GM12878 (cell line): Measurements from ENCODE around the gene LGALS3BP. TPM values are rescaled to one million over a fixed set of nuclear protein-coding genes. Genes with fewer than 3 reads are reported as not detected.

Experiments used
- ATAC-seq: fragments of 200-7000 bp; cut with Tn5 transposase; 3 replicates; pipeline ENCODE4 v1.9.1; 2020; ENCODE audit warnings: mild to moderate bottlenecking, moderate library complexity
- BruUV-seq: library from RNA; stranded (reverse); fragments of 400-500 nt; replicated peaks from 2 replicates; lab custom pipeline; 2021; lab: Mats Ljungman, UMichigan
- CTCF ChIA-PET: fragments of 300-600 bp; sonication (Branson Sonifier 250); formaldehyde crosslinking; extraction: SDS; loops from one replicate; lab custom pipeline; 2021; ENCODE audit warnings: inconsistent platforms; lab: Yijun Ruan, JAX
- POLR2A ChIA-PET: fragments of 350-600 bp; formaldehyde crosslinking; extraction: SDS; loops from one replicate; lab custom pipeline; 2021; ENCODE audit warnings: inconsistent platforms; lab: Charles Lee
- RAD21 ChIA-PET: fragments of 300-600 bp; sonication (Branson Sonifier 250); formaldehyde crosslinking; loops from one replicate; lab custom pipeline; 2023; ENCODE audit warnings: antibody characterized with exemption; ENCODE audit not compliant: unreplicated experiment; lab: Charles Lee
- SMC1A ChIA-PET: fragments of 300-600 bp; sonication (Branson Sonifier 250); formaldehyde crosslinking; loops from one replicate; lab custom pipeline; 2023; ENCODE audit not compliant: unreplicated experiment, uncharacterized antibody; lab: Charles Lee
- DNase-seq: peaks from one replicate; pipeline ENCODE4 v3.0.0-alpha.2; 2011; ENCODE audit warnings: low read depth, low spot score
- FAIRE-seq: peaks from 3 replicates; lab custom pipeline; 2011; peaks lifted over from hg19 to GRCh38; lab: Jason Lieb, UNC
- H2AFZ ChIP-seq: 2 replicates; pipeline ENCODE4 v1.6.0; 2011; ENCODE audit warnings: low read depth, low read length, control low read depth; ENCODE audit not compliant: control insufficient read depth
- H3K27ac ChIP-seq: 2 replicates; pipeline ENCODE4 v1.5.1; 2011; ENCODE audit warnings: control low read depth; ENCODE audit not compliant: control insufficient read depth, insufficient read depth
- H3K27me3 ChIP-seq, 2 experiments: replicated peaks in 1 of 2; 2 replicates each; pipeline versions ENCODE4 v1.6.0 to v1.6.1; 2011; ENCODE audit warnings: low read length in 1 of 2; ENCODE audit not compliant: control insufficient read depth in 2 of 2, insufficient read depth in 2 of 2
- H3K36me3 ChIP-seq, 2 experiments: 2 replicates each; pipeline ENCODE4 v1.5.1; 2011; ENCODE audit warnings: low read length in 1 of 2; ENCODE audit not compliant: control insufficient read depth in 2 of 2, insufficient read depth in 2 of 2
- H3K4me1 ChIP-seq: 2 replicates; pipeline ENCODE4 v1.6.1; 2011; ENCODE audit warnings: mild to moderate bottlenecking, low read length, moderate library complexity, mixed read lengths; ENCODE audit not compliant: control insufficient read depth, insufficient read depth
- H3K4me2 ChIP-seq: 2 replicates; pipeline ENCODE4 v1.6.0; 2011; ENCODE audit warnings: control low read depth; ENCODE audit not compliant: control insufficient read depth, insufficient read depth
- H3K4me3 ChIP-seq: fragments of 200-600 bp; sonication (generic); 2 replicates; pipeline ENCODE4 v1.5.1; 2016
- H3K79me2 ChIP-seq: 2 replicates; pipeline ENCODE4 v1.6.0; 2011; ENCODE audit warnings: low read length; ENCODE audit not compliant: control insufficient read depth, insufficient read depth
- H3K9ac ChIP-seq: 2 replicates; pipeline ENCODE4 v1.8.0; 2011; ENCODE audit warnings: low read length, control low read depth, mixed read lengths; ENCODE audit not compliant: control insufficient read depth, insufficient read depth
- H3K9me3 ChIP-seq: replicated peaks from 3 replicates; pipeline ENCODE4 v1.5.1; 2011; ENCODE audit warnings: mild to moderate bottlenecking, low read length; ENCODE audit not compliant: control insufficient read depth, insufficient read depth
- H4K20me1 ChIP-seq: 2 replicates; pipeline ENCODE4 v1.6.0; 2011; ENCODE audit not compliant: control insufficient read depth, insufficient read depth
- EGR1 ChIP-seq, 2 experiments: IDR thresholded peaks; 1 replicate in 1 of 2; 2 replicates in 1 of 2; pipeline ENCODE4 v1.6.1; 2011 to 2012; ENCODE audit warnings: low read depth in 2 of 2, low read length in 2 of 2, borderline replicate concordance in 1 of 2, mild to moderate bottlenecking in 1 of 2, moderate library complexity in 1 of 2
- KAT2A ChIP-seq: conservative IDR thresholded peaks from 2 replicates; pipeline ENCODE4 v1.6.1; 2011; ENCODE audit warnings: low read depth, low read length; ENCODE audit not compliant: control insufficient read depth
- RFX5 ChIP-seq: IDR thresholded peaks from 2 replicates; pipeline ENCODE4 v1.6.1; 2011; ENCODE audit warnings: low read depth, low read length, improper control_type of control experiment
- TCF7 ChIP-seq: IDR thresholded peaks from 2 replicates; pipeline ENCODE4 v1.6.1; 2014; ENCODE audit warnings: antibody characterized with exemption, borderline replicate concordance
- ZBED1 ChIP-seq: IDR thresholded peaks from 2 replicates; pipeline ENCODE4 v1.6.1; 2016; ENCODE audit warnings: borderline replicate concordance
- ZNF622 ChIP-seq: fragments of 450-650 bp; IDR thresholded peaks from 2 replicates; pipeline ENCODE4 v1.6.1; 2017; ENCODE audit warnings: mild to moderate bottlenecking, inconsistent platforms
- WGBS: methylation state at CpG from one replicate; pipeline ENCODE4 v1.1.6; 2016; ENCODE audit warnings: low lambda C conversion rate; ENCODE audit not compliant: insufficient replicate concordance, insufficient coverage; ENCODE audit errors: missing lambda C conversion rate; 5-methylcytosine and 5-hydroxymethylcytosine counted together
- in situ Hi-C: fragments of 300-500 bp; cut with MboI; formaldehyde crosslinking; loops from 9 replicates; pipeline ENCODE4 v1.14.3; 2018; ENCODE audit warnings: mixed read lengths
- intact Hi-C: fragments of 100-400 bp; cut with micrococcal nuclease; formaldehyde crosslinking; loops from one replicate; pipeline ENCODE4 v1.14.2; 2022; ENCODE audit not compliant: unreplicated experiment
- polyA plus RNA-seq, 11 experiments: library from polyadenylated mRNA; depleted of rRNA in 4 of 11; unstranded in 6 of 11; stranded (reverse) in 5 of 11; fragments of >200 nt; fragmentation: Nextera tagmentation in 4 of 11; fragmentation: Illumina TruSeq in 1 of 11; extraction: Ambion mirVana in 4 of 11; extraction: Trizol in 1 of 11; gene quantifications; 1 replicate in 1 of 11; 2 replicates in 10 of 11; pipeline versions ENCODE4 v1.2.1 to v1.2.3, GENCODE V29; 2011 to 2016; ENCODE audit warnings: inconsistent platforms in 2 of 11, missing spikeins in 2 of 11, low read depth in 1 of 11
- total RNA-seq, 4 experiments: library from RNA; depleted of rRNA in 3 of 4; stranded (reverse); fragments of >200 nt in 3 of 4; fragmentation: Illumina TruSeq in 1 of 4; extraction: Trizol in 1 of 4; gene quantifications; 2 replicates each; pipeline versions ENCODE4 v1.2.1 to v1.2.3, GENCODE V29; 2013 to 2021
- TF ChIP-seq, protein P1 (sequence below): IDR thresholded peaks from 2 replicates; pipeline ENCODE4 v1.6.1; 2012; ENCODE audit warnings: mild to moderate bottlenecking, low read depth, low read length
- TF ChIP-seq, protein P2 (sequence below): fragments of 450-650 bp; IDR thresholded peaks from 2 replicates; pipeline ENCODE4 v1.6.1; 2014; ENCODE audit warnings: mild to moderate bottlenecking
- TF ChIP-seq, protein P3 (sequence below): fragments of 450-650 bp; conservative IDR thresholded peaks from 2 replicates; pipeline ENCODE4 v1.6.1; 2017; ENCODE audit warnings: mild to moderate bottlenecking, moderate library complexity
- TF ChIP-seq, protein P4 (sequence below): fragments of 150-350 bp; IDR thresholded peaks from 2 replicates; pipeline ENCODE4 v1.6.1; 2016; ENCODE audit warnings: low read depth, low read length

The LGALS3BP gene
- total and polyA plus RNA-seq, 10 of the 15 experiments (the other 5 are each of a cell fraction or from before 2014, with no cell fraction given): 0.52 to 5.2 (median 1.9) TPM

DNA sequence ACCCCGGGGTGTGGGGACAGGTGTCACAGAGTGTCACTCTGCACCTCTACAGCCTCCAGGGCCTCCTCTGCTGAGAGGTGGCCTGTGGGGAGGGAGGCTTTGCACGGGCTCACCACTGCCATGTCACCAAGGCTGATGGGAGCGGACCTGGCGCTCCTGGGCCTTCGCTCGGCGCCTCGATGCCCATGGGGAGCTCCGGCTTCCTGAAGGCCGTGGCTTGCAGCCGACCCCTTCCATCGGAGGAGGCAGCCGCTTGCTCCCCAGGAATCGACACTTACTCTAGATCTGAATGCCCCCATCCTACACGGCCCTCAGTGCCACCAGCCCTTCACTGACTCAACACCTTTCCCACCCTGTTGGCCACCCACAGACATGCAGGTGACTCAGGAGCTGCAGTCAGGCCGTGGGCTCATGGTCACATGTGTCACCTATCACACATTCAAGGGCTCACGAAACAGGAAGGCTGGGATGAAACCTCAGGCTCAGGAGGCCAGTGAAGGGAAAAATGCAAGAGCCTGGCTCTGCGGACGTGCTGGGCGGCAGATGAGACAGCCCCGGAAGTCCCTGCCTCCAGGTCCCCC, 11.9 kb downstream of the LGALS3BP start (continued):
- TF ChIP-seq, protein P1, sequence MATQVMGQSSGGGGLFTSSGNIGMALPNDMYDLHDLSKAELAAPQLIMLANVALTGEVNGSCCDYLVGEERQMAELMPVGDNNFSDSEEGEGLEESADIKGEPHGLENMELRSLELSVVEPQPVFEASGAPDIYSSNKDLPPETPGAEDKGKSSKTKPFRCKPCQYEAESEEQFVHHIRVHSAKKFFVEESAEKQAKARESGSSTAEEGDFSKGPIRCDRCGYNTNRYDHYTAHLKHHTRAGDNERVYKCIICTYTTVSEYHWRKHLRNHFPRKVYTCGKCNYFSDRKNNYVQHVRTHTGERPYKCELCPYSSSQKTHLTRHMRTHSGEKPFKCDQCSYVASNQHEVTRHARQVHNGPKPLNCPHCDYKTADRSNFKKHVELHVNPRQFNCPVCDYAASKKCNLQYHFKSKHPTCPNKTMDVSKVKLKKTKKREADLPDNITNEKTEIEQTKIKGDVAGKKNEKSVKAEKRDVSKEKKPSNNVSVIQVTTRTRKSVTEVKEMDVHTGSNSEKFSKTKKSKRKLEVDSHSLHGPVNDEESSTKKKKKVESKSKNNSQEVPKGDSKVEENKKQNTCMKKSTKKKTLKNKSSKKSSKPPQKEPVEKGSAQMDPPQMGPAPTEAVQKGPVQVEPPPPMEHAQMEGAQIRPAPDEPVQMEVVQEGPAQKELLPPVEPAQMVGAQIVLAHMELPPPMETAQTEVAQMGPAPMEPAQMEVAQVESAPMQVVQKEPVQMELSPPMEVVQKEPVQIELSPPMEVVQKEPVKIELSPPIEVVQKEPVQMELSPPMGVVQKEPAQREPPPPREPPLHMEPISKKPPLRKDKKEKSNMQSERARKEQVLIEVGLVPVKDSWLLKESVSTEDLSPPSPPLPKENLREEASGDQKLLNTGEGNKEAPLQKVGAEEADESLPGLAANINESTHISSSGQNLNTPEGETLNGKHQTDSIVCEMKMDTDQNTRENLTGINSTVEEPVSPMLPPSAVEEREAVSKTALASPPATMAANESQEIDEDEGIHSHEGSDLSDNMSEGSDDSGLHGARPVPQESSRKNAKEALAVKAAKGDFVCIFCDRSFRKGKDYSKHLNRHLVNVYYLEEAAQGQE: no peak
- TF ChIP-seq, protein P2, sequence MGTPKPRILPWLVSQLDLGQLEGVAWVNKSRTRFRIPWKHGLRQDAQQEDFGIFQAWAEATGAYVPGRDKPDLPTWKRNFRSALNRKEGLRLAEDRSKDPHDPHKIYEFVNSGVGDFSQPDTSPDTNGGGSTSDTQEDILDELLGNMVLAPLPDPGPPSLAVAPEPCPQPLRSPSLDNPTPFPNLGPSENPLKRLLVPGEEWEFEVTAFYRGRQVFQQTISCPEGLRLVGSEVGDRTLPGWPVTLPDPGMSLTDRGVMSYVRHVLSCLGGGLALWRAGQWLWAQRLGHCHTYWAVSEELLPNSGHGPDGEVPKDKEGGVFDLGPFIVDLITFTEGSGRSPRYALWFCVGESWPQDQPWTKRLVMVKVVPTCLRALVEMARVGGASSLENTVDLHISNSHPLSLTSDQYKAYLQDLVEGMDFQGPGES: no peak
- no peak for TF ChIP-seq KAT2A

DNA sequence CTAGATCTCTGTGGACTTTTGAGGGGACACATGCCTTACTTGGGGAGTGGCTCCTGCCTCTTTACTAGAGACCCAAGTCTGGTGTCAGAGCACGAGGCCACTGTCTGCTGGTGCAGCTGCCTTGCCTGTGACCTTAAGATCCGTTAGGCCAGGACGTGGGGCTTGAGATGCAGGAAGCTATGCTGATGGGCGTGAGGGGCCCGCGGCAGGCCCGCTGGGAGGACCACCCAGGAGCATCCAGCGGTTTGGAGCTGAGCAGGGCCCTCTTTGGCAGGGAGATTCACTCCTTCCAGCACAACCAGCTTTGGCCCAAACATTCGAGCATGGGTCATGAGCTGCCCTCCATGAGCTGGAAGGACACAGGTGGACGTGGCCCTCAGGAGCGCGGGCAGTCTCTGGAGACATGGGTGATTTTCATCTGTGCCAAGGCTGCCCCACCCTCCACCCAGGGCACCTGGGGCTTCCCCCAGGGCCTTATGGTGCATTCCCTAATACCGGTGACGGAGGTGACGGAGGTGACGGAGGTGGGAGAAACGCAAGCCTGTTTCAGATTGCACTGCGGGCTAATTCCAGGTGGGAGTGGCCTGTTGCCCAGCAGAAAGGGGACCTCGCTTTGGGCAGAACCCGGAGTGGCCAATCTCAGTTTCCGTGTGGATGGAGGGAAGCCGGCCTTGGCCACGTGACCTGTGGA, 12.7 kb downstream of the LGALS3BP start:
- 50% methylated on average over 23 of the region's 23 CpGs for WGBS
- no TSS peak for BruUV-seq
- H3K9ac ChIP-seq: no peak overlapping the region
- H3K9me3 ChIP-seq: no peaks in the 10 kb centered on the region
- H3K4me1 ChIP-seq: peaks cover 6% of the 10 kb centered on the region
- no peak for DNase-seq
- no peak overlapping the region for H2AFZ ChIP-seq
- CTCF ChIA-PET: interaction anchor here (4.3 kb wide), 1 partner anchor 101 kb away, joined by 24 read pairs; no protein-coding TSS in a partner anchor
- no peaks in the 10 kb centered on the region for H3K36me3 ChIP-seq
- FAIRE-seq: no peak
- no peak overlapping the region for H3K4me3 ChIP-seq
- no peak for ATAC-seq
- no peaks in the 10 kb centered on the region for H3K79me2 ChIP-seq
- H4K20me1 ChIP-seq: no peaks in the 10 kb centered on the region; the same call in 1 of the 2 replicates
- in situ Hi-C loops (loop anchor here (5.0 kb wide), 1 partner anchor 105 kb away; no protein-coding TSS in a partner anchor), intact Hi-C loops (no loop called here)
- SMC1A ChIA-PET: interaction anchor here (0.7 kb wide), 1 partner anchor 46 kb away, joined by 3 read pairs; no protein-coding TSS in a partner anchor
- RAD21 ChIA-PET: no interaction called here
- no peak overlapping the region for H3K4me2 ChIP-seq
- no peak overlapping the region for H3K27ac ChIP-seq
- H3K27me3 ChIP-seq: no peaks in the 10 kb centered on the region
- POLR2A ChIA-PET: no interaction called here
- no peak for TF ChIP-seq ZNF622
- no peak for TF ChIP-seq EGR1 (IDR thresholded peaks at IDR 0.05; ENCODE audit: borderline replicate concordance in 1 of 2, low read depth in 2 of 2, low read length in 2 of 2)
- TF ChIP-seq, protein P3, sequence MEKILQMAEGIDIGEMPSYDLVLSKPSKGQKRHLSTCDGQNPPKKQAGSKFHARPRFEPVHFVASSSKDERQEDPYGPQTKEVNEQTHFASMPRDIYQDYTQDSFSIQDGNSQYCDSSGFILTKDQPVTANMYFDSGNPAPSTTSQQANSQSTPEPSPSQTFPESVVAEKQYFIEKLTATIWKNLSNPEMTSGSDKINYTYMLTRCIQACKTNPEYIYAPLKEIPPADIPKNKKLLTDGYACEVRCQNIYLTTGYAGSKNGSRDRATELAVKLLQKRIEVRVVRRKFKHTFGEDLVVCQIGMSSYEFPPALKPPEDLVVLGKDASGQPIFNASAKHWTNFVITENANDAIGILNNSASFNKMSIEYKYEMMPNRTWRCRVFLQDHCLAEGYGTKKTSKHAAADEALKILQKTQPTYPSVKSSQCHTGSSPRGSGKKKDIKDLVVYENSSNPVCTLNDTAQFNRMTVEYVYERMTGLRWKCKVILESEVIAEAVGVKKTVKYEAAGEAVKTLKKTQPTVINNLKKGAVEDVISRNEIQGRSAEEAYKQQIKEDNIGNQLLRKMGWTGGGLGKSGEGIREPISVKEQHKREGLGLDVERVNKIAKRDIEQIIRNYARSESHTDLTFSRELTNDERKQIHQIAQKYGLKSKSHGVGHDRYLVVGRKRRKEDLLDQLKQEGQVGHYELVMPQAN: no peak
- no peak for TF ChIP-seq TCF7
- TF ChIP-seq, protein P4, sequence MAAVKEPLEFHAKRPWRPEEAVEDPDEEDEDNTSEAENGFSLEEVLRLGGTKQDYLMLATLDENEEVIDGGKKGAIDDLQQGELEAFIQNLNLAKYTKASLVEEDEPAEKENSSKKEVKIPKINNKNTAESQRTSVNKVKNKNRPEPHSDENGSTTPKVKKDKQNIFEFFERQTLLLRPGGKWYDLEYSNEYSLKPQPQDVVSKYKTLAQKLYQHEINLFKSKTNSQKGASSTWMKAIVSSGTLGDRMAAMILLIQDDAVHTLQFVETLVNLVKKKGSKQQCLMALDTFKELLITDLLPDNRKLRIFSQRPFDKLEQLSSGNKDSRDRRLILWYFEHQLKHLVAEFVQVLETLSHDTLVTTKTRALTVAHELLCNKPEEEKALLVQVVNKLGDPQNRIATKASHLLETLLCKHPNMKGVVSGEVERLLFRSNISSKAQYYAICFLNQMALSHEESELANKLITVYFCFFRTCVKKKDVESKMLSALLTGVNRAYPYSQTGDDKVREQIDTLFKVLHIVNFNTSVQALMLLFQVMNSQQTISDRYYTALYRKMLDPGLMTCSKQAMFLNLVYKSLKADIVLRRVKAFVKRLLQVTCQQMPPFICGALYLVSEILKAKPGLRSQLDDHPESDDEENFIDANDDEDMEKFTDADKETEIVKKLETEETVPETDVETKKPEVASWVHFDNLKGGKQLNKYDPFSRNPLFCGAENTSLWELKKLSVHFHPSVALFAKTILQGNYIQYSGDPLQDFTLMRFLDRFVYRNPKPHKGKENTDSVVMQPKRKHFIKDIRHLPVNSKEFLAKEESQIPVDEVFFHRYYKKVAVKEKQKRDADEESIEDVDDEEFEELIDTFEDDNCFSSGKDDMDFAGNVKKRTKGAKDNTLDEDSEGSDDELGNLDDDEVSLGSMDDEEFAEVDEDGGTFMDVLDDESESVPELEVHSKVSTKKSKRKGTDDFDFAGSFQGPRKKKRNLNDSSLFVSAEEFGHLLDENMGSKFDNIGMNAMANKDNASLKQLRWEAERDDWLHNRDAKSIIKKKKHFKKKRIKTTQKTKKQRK: no peak
- TF ChIP-seq RFX5: no peak
- no peak for TF ChIP-seq ZBED1
